Head of caudate nucleus (tissue), 42 donors: ENCODE results near the gene AOC3.
"Not testable (repeated sequence)": the region's sequence is repeated elsewhere in the genome, so short reads cannot be mapped to it uniquely, and the experiment has no call there.

Experiments used
- DNase-seq, 42 donors: peaks; one replicate each; pipeline versions ENCODE4 v3.0.0 to v3.0.0-alpha.2; 2020 to 2021; ENCODE audit warnings: mixed read lengths in 7 of 42
- intact Hi-C: fragments of 100-400 bp; cut with DNase I; formaldehyde crosslinking; loops from one replicate; pipeline ENCODE4 v1.15.0; 2022

AOC3 gene

GRCh38 chr17:42843358-42843934, 7.6 kb upstream of the AOC3 start:
- peak in 25 of 42 donors; percentile 17 to 76 (median 50) for DNase-seq
- intact Hi-C loops = loop anchor here (10.0 kb wide), 2 partner anchors 91 to 151 kb away; partner anchors contain the start of gene RPL27

- no peak for DNase-seq
- intact Hi-C loops = loop anchor here (10.0 kb wide), 2 partner anchors 91 to 151 kb away; partner anchors contain the start of gene RPL27
Measured at GRCh38 chr17:42844271-42844670, 6.7 kb upstream of the AOC3 start, which contains the start of gene AOC2. Gene AOC2 (plus strand): TSS chr17:42844580. CDS start chr17:42844627, 47 bp downstream.

- DNase-seq = no peak
- intact Hi-C loops = loop anchor here (10.0 kb wide), 2 partner anchors 90 to 150 kb away; partner anchors contain the start of gene RPL27
Measured at GRCh38 chr17:42844761-42845555, 6.0 kb upstream of the AOC3 start.

GRCh38 chr17:42845556-42845917, 5.5 kb upstream of the AOC3 start:
- no peak for DNase-seq
- intact Hi-C loops = loop anchor here (10.0 kb wide), 2 partner anchors 89 to 149 kb away; partner anchors contain the start of gene RPL27

- DNase-seq = no peak
- intact Hi-C loops = loop anchor here (10.0 kb wide), 2 partner anchors 89 to 149 kb away; partner anchors contain the start of gene RPL27
Measured at GRCh38 chr17:42845918-42846593, 4.9 kb upstream of the AOC3 start.

GRCh38 chr17:42846594-42847280, 4.3 kb upstream of the AOC3 start:
- intact Hi-C loops = loop anchor here (10.0 kb wide), 2 partner anchors 88 to 148 kb away; partner anchors contain the start of gene RPL27
- no peak for DNase-seq

GRCh38 chr17:42848093-42848492, 2.9 kb upstream of the AOC3 start:
- no peak for DNase-seq
- intact Hi-C loops = loop anchor here (10.0 kb wide), 2 partner anchors 87 to 147 kb away; partner anchors contain the start of gene RPL27

- DNase-seq = no peak
- intact Hi-C loops = loop anchor here (10.0 kb wide), 2 partner anchors 86 to 146 kb away; partner anchors contain the start of gene RPL27
Measured at GRCh38 chr17:42849031-42849430, 2.0 kb upstream of the AOC3 start.

GRCh38 chr17:42849451-42850181, 1.4 kb upstream of the AOC3 start:
- no peak for DNase-seq
- intact Hi-C loops = loop anchor here (10.0 kb wide), 2 partner anchors 85 to 145 kb away; partner anchors contain the start of gene RPL27

- intact Hi-C loops, DNase-seq: not testable (repeated sequence)
Measured at GRCh38 chr17:42851371-42852240, 607 bp downstream of the AOC3 start.

- no peak for DNase-seq
- intact Hi-C loops = no loop called here
Measured at GRCh38 chr17:42852351-42852750, 1.4 kb downstream of the AOC3 start.

- intact Hi-C loops = no loop called here
- no peak for DNase-seq
Measured at GRCh38 chr17:42853004-42853403, 2.0 kb downstream of the AOC3 start.

GRCh38 chr17:42853597-42853967, 2.6 kb downstream of the AOC3 start:
- intact Hi-C loops = no loop called here
- no peak for DNase-seq

- DNase-seq = no peak
- intact Hi-C loops = no loop called here
Measured at GRCh38 chr17:42853968-42854790, 3.2 kb downstream of the AOC3 start.

- no peak for DNase-seq
- intact Hi-C loops = no loop called here
Measured at GRCh38 chr17:42855048-42855596, 4.1 kb downstream of the AOC3 start.

GRCh38 chr17:42856093-42856492, 5.1 kb downstream of the AOC3 start:
- intact Hi-C loops = not testable (repeated sequence)

More at GRCh38 chr17:42856093-42856492, 5.1 kb downstream of the AOC3 start:
- DNase-seq = not testable (repeated sequence)
